HepG2 (cell line): Measurements from ENCODE around the gene FSCN2. TPM values are rescaled to one million over a fixed set of nuclear protein-coding genes. Genes with fewer than 3 reads are reported as not detected.

Experiments
- ATAC-seq: fragments of 200-7000 bp; cut with Tn5 transposase; 3 replicates; pipeline ENCODE4 v1.9.1; 2020; ENCODE audit warnings: mild to moderate bottlenecking, moderate library complexity
- BruUV-seq: library from RNA; stranded (reverse); fragments of 400-500 nt; replicated peaks from 2 replicates; lab custom pipeline; 2021; lab: Mats Ljungman, UMichigan
- CTCF ChIA-PET: fragments of 300-600 bp; formaldehyde crosslinking; extraction: SDS; loops from one replicate; lab custom pipeline; 2021; ENCODE audit warnings: low total read pairs, inconsistent platforms, low intra/inter-chr PET ratio; lab: Yijun Ruan, JAX
- POLR2A ChIA-PET: fragments of 350-600 bp; sonication (Branson Sonifier 250); formaldehyde crosslinking; loops from one replicate; lab custom pipeline; 2020; ENCODE audit warnings: antibody characterized with exemption, inconsistent platforms; lab: Yijun Ruan, JAX
- DNase-seq: peaks from one replicate; pipeline ENCODE4 v3.0.0-alpha.2; 2015; ENCODE audit warnings: low spot score
- FAIRE-seq: peaks from 3 replicates; lab custom pipeline; 2011; peaks lifted over from hg19 to GRCh38; lab: Jason Lieb, UNC
- H2AFZ ChIP-seq: one replicate; pipeline ENCODE4 v1.6.1; 2011; ENCODE audit warnings: low read length, inconsistent platforms
- H3K27ac ChIP-seq: fragments of 300-600 bp; 3 replicates; pipeline ENCODE4 v1.8.0; 2011; ENCODE audit warnings: mixed run types, mild to moderate bottlenecking, mixed read lengths, low read length, inconsistent platforms; ENCODE audit not compliant: insufficient read depth; ENCODE audit errors: extremely low read length
- H3K27me3 ChIP-seq, 2 experiments: fragments of 200-600 bp in 1 of 2; 2 replicates in 1 of 2; 3 replicates in 1 of 2; pipeline versions ENCODE4 v1.6.0 to v1.8.0; 2011; ENCODE audit warnings: low read length in 2 of 2, mild to moderate bottlenecking in 2 of 2, moderate library complexity in 2 of 2, inconsistent platforms in 1 of 2; ENCODE audit not compliant: insufficient read depth in 2 of 2, control insufficient read depth in 1 of 2
- H3K36me3 ChIP-seq, 2 experiments: fragments of 200-600 bp in 1 of 2; replicated peaks in 1 of 2; 2 replicates in 1 of 2; 3 replicates in 1 of 2; pipeline versions ENCODE4 v1.5.1 to v1.8.0; 2011; ENCODE audit warnings: low read length in 2 of 2, inconsistent platforms in 1 of 2; ENCODE audit not compliant: insufficient read depth in 2 of 2, control insufficient read depth in 1 of 2
- H3K4me1 ChIP-seq: 2 replicates; pipeline ENCODE4 v1.5.1; 2012; ENCODE audit warnings: low read length, inconsistent platforms; ENCODE audit not compliant: insufficient read depth
- H3K4me2 ChIP-seq: 2 replicates; pipeline ENCODE4 v1.6.0; 2011; ENCODE audit warnings: low read depth, low read length, inconsistent platforms
- H3K4me3 ChIP-seq, 3 experiments: fragments of 200-600 bp in 1 of 3; sonication (generic), shearing (Covaris generic) in 1 of 3; replicated peaks in 1 of 3; 2 replicates each; pipeline ENCODE4 v1.5.1; 2011 to 2016; ENCODE audit warnings: low read length in 3 of 3, inconsistent platforms in 2 of 3, low read depth in 2 of 3, mild to moderate bottlenecking in 2 of 3, control low read depth in 1 of 3, mixed read lengths in 1 of 3; ENCODE audit not compliant: insufficient read depth in 1 of 3
- H3K79me2 ChIP-seq: one replicate; pipeline ENCODE4 v1.6.1; 2011; ENCODE audit warnings: low read length, inconsistent platforms; ENCODE audit not compliant: insufficient read depth
- H3K9ac ChIP-seq: 2 replicates; pipeline ENCODE4 v1.6.0; 2011; ENCODE audit warnings: mild to moderate bottlenecking, low read depth, low read length, inconsistent platforms; ENCODE audit not compliant: insufficient read depth
- H3K9me3 ChIP-seq: 2 replicates; pipeline ENCODE4 v1.5.1; 2012; ENCODE audit warnings: mild to moderate bottlenecking, low read length
- H4K20me1 ChIP-seq: 2 replicates; pipeline ENCODE4 v1.6.0; 2011; ENCODE audit warnings: inconsistent platforms, mild to moderate bottlenecking, low read length, moderate library complexity; ENCODE audit not compliant: insufficient read depth
- AGO2 ChIP-seq: fragments of 200-400 bp; formaldehyde crosslinking; optimal IDR thresholded peaks from 2 replicates; pipeline ENCODE3; 2017; ENCODE audit warnings: mild to moderate bottlenecking, low read depth, low read length, moderate library complexity
- FIP1L1 ChIP-seq: fragments of 200-400 bp; formaldehyde crosslinking; IDR thresholded peaks from 2 replicates; pipeline ENCODE4 v1.6.1; 2018; ENCODE audit warnings: low read depth, mild to moderate bottlenecking, low read length, moderate library complexity, borderline replicate concordance; ENCODE audit not compliant: insufficient read depth
- HCFC1 ChIP-seq: fragments of 150-350 bp; IDR thresholded peaks from 2 replicates; pipeline ENCODE4 v1.6.1; 2014; ENCODE audit warnings: low read depth, low read length
- HNF1B ChIP-seq: sonication (generic); formaldehyde crosslinking; IDR thresholded peaks from 2 replicates; pipeline ENCODE4 v1.5.1; 2020; ENCODE audit warnings: mild to moderate bottlenecking, moderate library complexity, missing genetic modification reagents
- MAFK ChIP-seq, 2 experiments: IDR thresholded peaks in 1 of 2; conservative IDR thresholded peaks in 1 of 2; 2 replicates each; pipeline ENCODE4 v1.6.1; 2011; ENCODE audit warnings: improper control_type of control experiment in 2 of 2, low read length in 2 of 2
- MEF2D ChIP-seq: sonication (generic); formaldehyde crosslinking; IDR thresholded peaks from 2 replicates; pipeline ENCODE4 v1.5.1; 2020; ENCODE audit warnings: mild to moderate bottlenecking, missing genetic modification reagents
- MLLT10 ChIP-seq: sonication (generic); formaldehyde crosslinking; IDR thresholded peaks from 2 replicates; pipeline ENCODE4 v1.4.0; 2020; ENCODE audit warnings: missing genetic modification reagents
- NFIB ChIP-seq: sonication (generic); formaldehyde crosslinking; IDR thresholded peaks from 2 replicates; pipeline ENCODE4 v1.9.0; 2021; ENCODE audit warnings: missing genetic modification reagents, mild to moderate bottlenecking, borderline replicate concordance
- NRL ChIP-seq: sonication (generic); formaldehyde crosslinking; IDR thresholded peaks from 2 replicates; pipeline ENCODE4 v1.5.0; 2020; ENCODE audit warnings: missing genetic modification reagents, mild to moderate bottlenecking, moderate library complexity, borderline replicate concordance
- POLR2G ChIP-seq: fragments of 200-400 bp; formaldehyde crosslinking; IDR thresholded peaks from 2 replicates; pipeline ENCODE4 v1.6.1; 2018; ENCODE audit warnings: mild to moderate bottlenecking, low read depth, low read length, moderate library complexity
- RBFOX2 ChIP-seq: fragments of 200-400 bp; formaldehyde crosslinking; IDR thresholded peaks from 2 replicates; pipeline ENCODE4 v1.6.1; 2017; ENCODE audit warnings: low read depth, mild to moderate bottlenecking, low read length
- STAT6 ChIP-seq: sonication (generic); formaldehyde crosslinking; IDR thresholded peaks from 2 replicates; pipeline ENCODE4 v1.4.0; 2020; ENCODE audit warnings: missing genetic modification reagents, mild to moderate bottlenecking, borderline replicate concordance
- TAF1 ChIP-seq: sonication (generic); formaldehyde crosslinking; IDR thresholded peaks from 2 replicates; pipeline ENCODE4 v1.4.0; 2020; ENCODE audit warnings: missing genetic modification reagents
- XBP1 ChIP-seq: sonication (generic); formaldehyde crosslinking; IDR thresholded peaks from 2 replicates; pipeline ENCODE4 v1.5.0; 2020; ENCODE audit warnings: missing genetic modification reagents
- ZNF205 ChIP-seq: IDR thresholded peaks from 2 replicates; pipeline ENCODE4 v1.6.1; 2018; ENCODE audit warnings: missing biosample characterization, missing genetic modification reagents
- ZNF232 ChIP-seq: sonication (generic); formaldehyde crosslinking; IDR thresholded peaks from 2 replicates; pipeline ENCODE4 v1.4.0; 2020; ENCODE audit warnings: missing genetic modification reagents, borderline replicate concordance
- ZNF33B ChIP-seq: sonication (generic); formaldehyde crosslinking; IDR thresholded peaks from 2 replicates; pipeline ENCODE4 v1.5.1; 2020; ENCODE audit warnings: mild to moderate bottlenecking, missing genetic modification reagents
- ZNF549 ChIP-seq: sonication (generic); formaldehyde crosslinking; IDR thresholded peaks from 2 replicates; pipeline ENCODE4 v1.5.0; 2020; ENCODE audit warnings: missing genetic modification reagents
- ZNF570 ChIP-seq: sonication (generic); formaldehyde crosslinking; IDR thresholded peaks from 2 replicates; pipeline ENCODE4 v1.4.0; 2020; ENCODE audit warnings: mild to moderate bottlenecking, missing genetic modification reagents, borderline replicate concordance
- ZNF615 ChIP-seq: sonication (generic); formaldehyde crosslinking; IDR thresholded peaks from 2 replicates; pipeline ENCODE4 v1.5.0; 2020; ENCODE audit warnings: mild to moderate bottlenecking, missing genetic modification reagents, borderline replicate concordance
- ZNF841 ChIP-seq: sonication (generic); formaldehyde crosslinking; IDR thresholded peaks from 2 replicates; pipeline ENCODE4 v1.8.1; 2023; ENCODE audit warnings: missing genetic modification reagents, borderline replicate concordance
- WGBS: methylation state at CpG from one replicate; pipeline ENCODE4 v1.1.6; 2017; ENCODE audit warnings: low lambda C conversion rate; 5-methylcytosine and 5-hydroxymethylcytosine counted together
- in situ Hi-C: cut with HindIII; loops from 2 replicates; pipeline ENCODE4 v1.10.0; 2017; ENCODE audit warnings: low pct_unique_long_range_greater_than_20kb; ENCODE audit not compliant: extremely low pct_ligation_motif_present
- intact Hi-C: fragments of 100-400 bp; cut with micrococcal nuclease; formaldehyde crosslinking; loops from one replicate; pipeline ENCODE4 v1.10.0; 2022; ENCODE audit not compliant: unreplicated experiment
- polyA plus RNA-seq, 8 experiments: library from polyadenylated mRNA; depleted of rRNA in 3 of 8; stranded (reverse) in 7 of 8; unstranded in 1 of 8; fragments of >200 nt; fragmentation: Illumina TruSeq in 4 of 8; extraction: Trizol in 4 of 8; gene quantifications; 2 replicates each; pipeline versions ENCODE4 v1.2.1 to v1.2.3, GENCODE V29; 2011 to 2016; ENCODE audit warnings: low read depth in 4 of 8, missing spikeins in 1 of 8, mixed read lengths in 1 of 8; ENCODE audit not compliant: insufficient read depth in 1 of 8
- total RNA-seq, 5 experiments: library from RNA; depleted of rRNA; stranded (reverse); fragments of >200 nt; fragmentation: Illumina TruSeq; extraction: Trizol; gene quantifications; 2 replicates each; pipeline ENCODE4 v1.2.3, GENCODE V29; 2016; ENCODE audit warnings: low read depth in 1 of 5

FSCN2 gene
- total and polyA plus RNA-seq, 2 of the 13 experiments (the other 11 are each of a cell fraction or from before 2014, with no cell fraction given) = 0.09 TPM; not detected in 1

- Histone ChIP-seq H3K4me1 (peaks cover 10% of the 10 kb centered on the region; the same call in 1 of the 2 replicates), H3K27ac (no peak overlapping the region), H3K79me2 (no peaks in the 10 kb centered on the region), H4K20me1 (no peaks in the 10 kb centered on the region; the same call in 1 of the 2 replicates), H3K9me3 (no peaks in the 10 kb centered on the region), H3K9ac (no peak overlapping the region), H3K27me3 (no peaks in the 10 kb centered on the region), H3K4me3 (no peak overlapping the region), H2AFZ (no peak overlapping the region), H3K4me2 (no peak overlapping the region), H3K36me3 (peaks cover 42 to 70% of the 10 kb centered on the region in 2 experiments)
- no peak for ATAC-seq
- 0 out of 2 replicates have a peak, but pooled peaks have one; percentile 28 for TF ChIP-seq RBFOX2
- TF ChIP-seq HNF1B (CRISPR knock-in tag) = no peak
- TF ChIP-seq XBP1 = no peak
- TF ChIP-seq AGO2 = peak; percentile 67
- no peak for TF ChIP-seq HCFC1
- no peak for TF ChIP-seq ZNF549 (CRISPR knock-in tag)
- TF ChIP-seq ZNF33B (CRISPR knock-in tag) = no peak
- TF ChIP-seq ZNF232 (CRISPR knock-in tag) = no peak
- 0 out of 2 replicates have a peak, but pooled peaks have one; percentile 19 for TF ChIP-seq POLR2G
- TF ChIP-seq MLLT10 = no peak
- TF ChIP-seq ZNF570 (CRISPR knock-in tag) = no peak
- TF ChIP-seq ZNF615 (CRISPR knock-in tag) = no peak
- no peak for TF ChIP-seq STAT6
- no peak for TF ChIP-seq NRL (CRISPR knock-in tag)
- no peak for TF ChIP-seq NFIB (CRISPR knock-in tag)
- no peak for TF ChIP-seq FIP1L1
- TF ChIP-seq MEF2D (CRISPR knock-in tag) = no peak
- TF ChIP-seq MAFK (conservative IDR thresholded peaks at IDR 0.05 in 1 of 2, IDR thresholded peaks at IDR 0.05 in 1 of 2; ENCODE audit: low read length in 2 of 2) = no peak
- TF ChIP-seq ZNF205 (CRISPR knock-in tag) = no peak
- no peak for TF ChIP-seq TAF1 (CRISPR knock-in tag)
- TF ChIP-seq ZNF841 (CRISPR knock-in tag) = no peak
- ChIA-PET CTCF (no interaction called here), POLR2A (no interaction called here)
- DNase-seq = no peak
- FAIRE-seq = no peak
- WGBS = 94% methylated on average over 21 of the region's 24 CpGs
- in situ Hi-C loops (no loop called here), intact Hi-C loops (no loop called here)
- no TSS peak for BruUV-seq
Observed at GRCh38 chr17:81545160-81545949, 17.2 kb downstream of the FSCN2 start.
